GM20431 (cell line): ENCODE results near the gene NAA50.

ENCODE experiments used
- in situ Hi-C: fragments of 300-500 bp; cut with MseI, MboI; formaldehyde crosslinking; loops from one replicate; pipeline ENCODE4 v1.15.0; 2020; ENCODE audit warnings: low sequenced_read_pairs; ENCODE audit not compliant: unreplicated experiment

NAA50 gene

GRCh38 chr3:113696658-113697499 is 49.2 kb downstream of the NAA50 start:
- in situ Hi-C loops: no loop called here

- in situ Hi-C loops: no loop called here
These were observed 50.0 kb downstream of the NAA50 start, which contains the start of gene USF3 for GRCh38 chr3:113695786-113696645. USF3 (minus strand) TSS chr3:113696642; CDS start chr3:113674878, 21,764 bp downstream.

- in situ Hi-C loops: no loop called here
These were observed 50.6 kb downstream of the NAA50 start for GRCh38 chr3:113695431-113695785.

- in situ Hi-C loops: no loop called here
These were observed 55.6 kb downstream of the NAA50 start for GRCh38 chr3:113690482-113690881.

GRCh38 chr3:113685956-113686721 is 59.9 kb downstream of the NAA50 start:
- in situ Hi-C loops: no loop called here

- in situ Hi-C loops: no loop called here
These were observed 60.9 kb downstream of the NAA50 start for GRCh38 chr3:113685124-113685523.

- in situ Hi-C loops: no loop called here
These were observed 61.7 kb downstream of the NAA50 start for GRCh38 chr3:113684271-113684819.

GRCh38 chr3:113678773-113679172 is 67.3 kb downstream of the NAA50 start:
- in situ Hi-C loops: no loop called here

- in situ Hi-C loops: no loop called here
These were observed 68.3 kb downstream of the NAA50 start for GRCh38 chr3:113677737-113678136.

GRCh38 chr3:113676261-113676660 is 69.8 kb downstream of the NAA50 start:
- in situ Hi-C loops: no loop called here

- in situ Hi-C loops: no loop called here
These were observed 72.5 kb downstream of the NAA50 start for GRCh38 chr3:113673593-113673992.

- in situ Hi-C loops: no loop called here
These were observed 78.0 kb downstream of the NAA50 start for GRCh38 chr3:113668015-113668414.
